Osteoblast (primary cell): ENCODE results near the gene DIS3L2. TPM values are rescaled to one million over a fixed set of nuclear protein-coding genes. Genes with fewer than 3 reads are reported as not detected.

Experiments
- DNase-seq: peaks from one replicate; pipeline ENCODE4 v3.0.0; 2011; ENCODE audit warnings: low spot score, mixed read lengths; ENCODE audit not compliant: insufficient read length; ENCODE audit errors: missing footprints
- H2AFZ ChIP-seq: 2 replicates; pipeline ENCODE4 v1.6.0; 2011; ENCODE audit warnings: mild to moderate bottlenecking, low read length
- H3K27ac ChIP-seq: 2 replicates; pipeline ENCODE4 v1.5.1; 2011; ENCODE audit warnings: mild to moderate bottlenecking, low read depth, low read length, moderate library complexity
- H3K27me3 ChIP-seq: 2 replicates; pipeline ENCODE4 v1.6.0; 2012; ENCODE audit warnings: mild to moderate bottlenecking, control low read depth, inconsistent platforms, low read length, moderate library complexity; ENCODE audit not compliant: insufficient read depth
- H3K36me3 ChIP-seq: 2 replicates; pipeline ENCODE4 v1.5.1; 2011; ENCODE audit warnings: mild to moderate bottlenecking, low read length, control low read depth, moderate library complexity; ENCODE audit not compliant: insufficient read depth
- H3K4me1 ChIP-seq: 2 replicates; pipeline ENCODE4 v1.5.1; 2011; ENCODE audit warnings: mild to moderate bottlenecking, low read length, control low read depth, moderate library complexity; ENCODE audit not compliant: insufficient read depth
- H3K4me2 ChIP-seq: 2 replicates; pipeline ENCODE4 v1.6.0; 2011; ENCODE audit warnings: mild to moderate bottlenecking, low read length; ENCODE audit not compliant: insufficient read depth
- H3K4me3 ChIP-seq: fragments of 200-600 bp; sonication (generic); 3 replicates; pipeline ENCODE4 v1.5.1; 2012; ENCODE audit warnings: mild to moderate bottlenecking, low read length, inconsistent platforms; ENCODE audit not compliant: insufficient read depth
- H3K79me2 ChIP-seq: 2 replicates; pipeline ENCODE4 v1.6.0; 2012; ENCODE audit warnings: mild to moderate bottlenecking, low read length, control low read depth, inconsistent platforms; ENCODE audit not compliant: insufficient read depth
- H3K9me3 ChIP-seq: 2 replicates; pipeline ENCODE4 v1.5.1; 2011; ENCODE audit warnings: low read depth, low read length, control low read depth
- H4K20me1 ChIP-seq: 2 replicates; pipeline ENCODE4 v1.6.0; 2012; ENCODE audit warnings: mild to moderate bottlenecking, low read length, control low read depth; ENCODE audit not compliant: insufficient read depth
- total RNA-seq: library from RNA; depleted of rRNA; stranded (reverse); fragments of >200 nt; gene quantifications from 2 replicates; pipeline ENCODE4 v1.2.3, GENCODE V29; 2012
- TF ChIP-seq, protein P1 (sequence below): IDR thresholded peaks from 2 replicates; pipeline ENCODE4 v1.5.1; 2011; ENCODE audit warnings: mild to moderate bottlenecking, low read depth, low read length, moderate library complexity; ENCODE audit errors: extremely low read depth

DIS3L2 gene
- total RNA-seq, 1 donor: 28.2 TPM

DNA sequence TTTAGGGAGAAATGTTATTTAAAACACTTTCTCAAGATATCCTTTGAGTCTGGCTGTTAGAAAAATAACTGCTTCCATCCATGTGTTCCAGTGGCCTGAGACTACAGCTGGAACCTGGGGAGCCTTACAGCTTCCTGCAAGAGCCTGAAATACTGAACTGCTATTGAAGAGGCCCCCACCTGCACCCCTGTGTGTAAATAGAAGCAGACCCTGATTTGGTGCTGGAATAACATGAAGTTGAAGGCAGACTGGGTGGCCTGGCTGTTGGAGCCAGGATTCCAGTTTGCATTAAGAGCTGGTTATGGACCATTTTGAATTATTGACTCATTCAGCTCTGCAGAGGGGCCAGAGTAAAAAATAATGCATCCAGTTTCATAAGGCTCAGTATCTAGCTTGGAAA is 61.9 kb downstream of the DIS3L2 start:
- Histone ChIP-seq H3K9me3 (no peaks in the 10 kb centered on the region), H3K4me1 (peaks cover 8% of the 10 kb centered on the region), H3K4me3 (no peak overlapping the region)

DNA sequence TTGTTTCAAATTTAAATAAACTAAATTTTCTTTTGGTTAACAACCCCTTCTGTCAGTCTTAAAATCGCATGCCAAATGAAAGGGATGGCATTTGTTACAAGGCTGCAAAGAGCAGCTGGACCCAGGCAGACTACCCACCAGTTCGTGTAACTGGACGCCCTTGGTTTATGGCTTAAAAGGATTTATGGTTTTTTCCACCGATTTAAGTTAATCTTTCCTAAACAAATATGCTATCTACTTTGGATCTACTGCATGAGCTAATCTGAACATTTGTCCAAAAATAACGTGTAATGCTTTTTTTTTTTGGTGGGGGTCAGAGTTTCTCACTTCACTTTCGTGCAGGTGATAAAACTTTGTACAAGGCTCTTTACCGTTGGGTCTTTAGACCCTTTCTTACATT is 62.9 kb downstream of the DIS3L2 start:
- TF ChIP-seq, protein P1, sequence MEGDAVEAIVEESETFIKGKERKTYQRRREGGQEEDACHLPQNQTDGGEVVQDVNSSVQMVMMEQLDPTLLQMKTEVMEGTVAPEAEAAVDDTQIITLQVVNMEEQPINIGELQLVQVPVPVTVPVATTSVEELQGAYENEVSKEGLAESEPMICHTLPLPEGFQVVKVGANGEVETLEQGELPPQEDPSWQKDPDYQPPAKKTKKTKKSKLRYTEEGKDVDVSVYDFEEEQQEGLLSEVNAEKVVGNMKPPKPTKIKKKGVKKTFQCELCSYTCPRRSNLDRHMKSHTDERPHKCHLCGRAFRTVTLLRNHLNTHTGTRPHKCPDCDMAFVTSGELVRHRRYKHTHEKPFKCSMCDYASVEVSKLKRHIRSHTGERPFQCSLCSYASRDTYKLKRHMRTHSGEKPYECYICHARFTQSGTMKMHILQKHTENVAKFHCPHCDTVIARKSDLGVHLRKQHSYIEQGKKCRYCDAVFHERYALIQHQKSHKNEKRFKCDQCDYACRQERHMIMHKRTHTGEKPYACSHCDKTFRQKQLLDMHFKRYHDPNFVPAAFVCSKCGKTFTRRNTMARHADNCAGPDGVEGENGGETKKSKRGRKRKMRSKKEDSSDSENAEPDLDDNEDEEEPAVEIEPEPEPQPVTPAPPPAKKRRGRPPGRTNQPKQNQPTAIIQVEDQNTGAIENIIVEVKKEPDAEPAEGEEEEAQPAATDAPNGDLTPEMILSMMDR: no peak
- Histone ChIP-seq H4K20me1 (peaks cover 26% of the 10 kb centered on the region), H3K9me3 (no peaks in the 10 kb centered on the region)

More for the DNA sequence above, 61.9 kb downstream of the DIS3L2 start:
- H3K4me2 ChIP-seq: no peak overlapping the region
- H3K27me3 ChIP-seq: no peaks in the 10 kb centered on the region
- H3K27ac ChIP-seq: no peak overlapping the region
- H3K79me2 ChIP-seq: no peaks in the 10 kb centered on the region
- peaks cover 21% of the 10 kb centered on the region for H4K20me1 ChIP-seq
- TF ChIP-seq, protein P1: no peak
- H3K36me3 ChIP-seq: peaks cover 5% of the 10 kb centered on the region
- H2AFZ ChIP-seq: no peak overlapping the region
- DNase-seq: no peak

DNA sequence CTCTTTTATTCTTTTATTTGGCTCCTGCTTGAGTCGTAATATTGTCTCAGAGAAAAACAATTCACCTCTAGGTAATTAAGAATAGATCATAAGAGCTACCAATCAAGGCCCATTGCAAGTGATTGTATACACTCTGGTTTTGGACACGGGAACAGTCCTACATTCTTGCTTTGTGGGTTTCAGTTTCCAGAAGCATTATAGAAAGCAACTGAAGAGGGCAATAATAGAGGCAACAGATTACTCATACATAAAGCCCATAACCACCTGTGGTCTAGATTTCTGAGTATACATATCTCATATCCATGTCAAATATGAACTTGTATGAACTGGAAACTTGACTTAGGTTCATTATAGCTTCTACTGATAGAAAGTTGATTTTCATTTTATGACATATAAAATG is 65.4 kb downstream of the DIS3L2 start:
- H3K27ac ChIP-seq: no peak overlapping the region
- H3K4me3 ChIP-seq: no peak overlapping the region
- H3K4me1 ChIP-seq: peaks cover 10% of the 10 kb centered on the region
- peaks cover 2% of the 10 kb centered on the region for H3K79me2 ChIP-seq
- H3K9me3 ChIP-seq: no peaks in the 10 kb centered on the region
- no peaks in the 10 kb centered on the region for H3K27me3 ChIP-seq
- H3K4me2 ChIP-seq: no peak overlapping the region
- TF ChIP-seq, protein P1: no peak
- no peak for DNase-seq
- no peak overlapping the region for H2AFZ ChIP-seq
- H3K36me3 ChIP-seq: peaks cover 7% of the 10 kb centered on the region
- H4K20me1 ChIP-seq: peaks cover 20% of the 10 kb centered on the region

More for the DNA sequence above, 62.9 kb downstream of the DIS3L2 start:
- H3K4me2 ChIP-seq: no peak overlapping the region
- peaks cover 5% of the 10 kb centered on the region for H3K36me3 ChIP-seq
- no peak overlapping the region for H2AFZ ChIP-seq
- H3K4me1 ChIP-seq: peaks cover 10% of the 10 kb centered on the region
- H3K4me3 ChIP-seq: no peak overlapping the region
- no peaks in the 10 kb centered on the region for H3K79me2 ChIP-seq
- no peak for DNase-seq
- no peaks in the 10 kb centered on the region for H3K27me3 ChIP-seq
- no peak overlapping the region for H3K27ac ChIP-seq

DNA sequence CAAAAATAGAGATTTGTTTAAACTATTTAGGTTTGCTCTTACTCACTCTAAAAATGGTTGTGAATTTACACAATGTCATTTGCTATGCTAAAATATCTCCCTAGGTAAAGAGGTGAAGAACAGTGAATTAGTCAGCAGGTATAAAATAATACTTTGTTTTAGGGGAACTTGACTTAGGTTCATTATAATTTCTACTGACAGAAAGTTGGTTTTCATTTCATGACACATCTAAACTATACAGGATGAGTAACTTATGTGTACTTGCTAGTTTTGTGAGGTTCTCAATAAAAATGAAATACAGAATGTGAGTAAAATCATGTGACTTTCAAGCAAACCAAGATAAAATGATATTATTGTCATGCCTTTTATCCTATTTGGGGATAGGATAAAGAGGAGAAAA is 66.0 kb downstream of the DIS3L2 start:
- no peak overlapping the region for H3K4me3 ChIP-seq
- H2AFZ ChIP-seq: no peak overlapping the region
- H3K9me3 ChIP-seq: no peaks in the 10 kb centered on the region
- peaks cover 2% of the 10 kb centered on the region for H3K79me2 ChIP-seq
- peaks cover 10% of the 10 kb centered on the region for H3K4me1 ChIP-seq
- TF ChIP-seq, protein P1: no peak
- H4K20me1 ChIP-seq: peaks cover 20% of the 10 kb centered on the region
- H3K4me2 ChIP-seq: no peak overlapping the region
- no peak overlapping the region for H3K27ac ChIP-seq
- DNase-seq: no peak
- H3K27me3 ChIP-seq: no peaks in the 10 kb centered on the region
- peaks cover 7% of the 10 kb centered on the region for H3K36me3 ChIP-seq
